Calu3 (cell line): ENCODE results near the gene RPS3A. TPM values are rescaled to one million over a fixed set of nuclear protein-coding genes. Genes with fewer than 3 reads are reported as not detected.

Experiments used
- BruUV-seq: library from RNA; stranded (reverse); fragments of 400-500 nt; replicated peaks from 2 replicates; lab custom pipeline; 2021; lab: Mats Ljungman, UMichigan
- CTCF ChIA-PET: fragments of 300-600 bp; sonication (Branson Sonifier 250); formaldehyde crosslinking; loops from one replicate; lab custom pipeline; 2022; ENCODE audit warnings: antibody characterized with exemption; lab: Charles Lee
- DNase-seq: peaks from one replicate; pipeline ENCODE4 v3.0.0; 2022
- H3K27ac Mint-ChIP-seq: one replicate; pipeline ENCODE4 v1.8.0; 2022; ENCODE audit warnings: mixed read lengths; ENCODE audit not compliant: unreplicated experiment
- H3K27me3 Mint-ChIP-seq: one replicate; pipeline ENCODE4 v1.8.0; 2022; ENCODE audit warnings: mixed read lengths; ENCODE audit not compliant: unreplicated experiment
- H3K36me3 Mint-ChIP-seq: one replicate; pipeline ENCODE4 v1.8.0; 2022; ENCODE audit warnings: mild to moderate bottlenecking, moderate library complexity, mixed read lengths; ENCODE audit not compliant: insufficient read depth, unreplicated experiment
- H3K4me1 Mint-ChIP-seq: one replicate; pipeline ENCODE4 v1.8.0; 2022; ENCODE audit warnings: mild to moderate bottlenecking, low read depth, mixed read lengths; ENCODE audit not compliant: unreplicated experiment
- H3K4me3 Mint-ChIP-seq: one replicate; pipeline ENCODE4 v1.8.0; 2022; ENCODE audit warnings: mild to moderate bottlenecking, low read depth, moderate library complexity, mixed read lengths; ENCODE audit not compliant: unreplicated experiment
- H3K9me3 Mint-ChIP-seq: one replicate; pipeline ENCODE4 v1.8.0; 2022; ENCODE audit warnings: low read depth, mixed read lengths; ENCODE audit not compliant: unreplicated experiment
- CTCF ChIP-seq: fragments of 200-600 bp; IDR thresholded peaks from one replicate; pipeline ENCODE4 v1.8.0; 2022; ENCODE audit warnings: antibody characterized with exemption; ENCODE audit not compliant: unreplicated experiment
- intact Hi-C: fragments of 100-400 bp; cut with micrococcal nuclease; formaldehyde crosslinking; loops from one replicate; pipeline ENCODE4 v1.10.0; 2022; ENCODE audit not compliant: unreplicated experiment
- total RNA-seq: library from RNA; stranded (reverse); gene quantifications from 2 replicates; pipeline ENCODE4 v1.2.3, GENCODE V29; 2022

The RPS3A gene
- total RNA-seq, 1 experiment from 2014 or later = 862 TPM

- CTCF ChIA-PET = no interaction called here
- BruUV-seq = no TSS peak
- Mint-ChIP-seq H3K27me3 (no peaks in the 10 kb centered on the region), H3K4me1 (no peaks in the 10 kb centered on the region), H3K9me3 (no peaks in the 10 kb centered on the region), H3K4me3 (no peak overlapping the region), H3K36me3 (peaks cover 25% of the 10 kb centered on the region), H3K27ac (no peak overlapping the region)
- TF ChIP-seq CTCF = no peak
- no peak for DNase-seq
- intact Hi-C loops = no loop called here
Measured at GRCh38 chr4:151110236-151110635, 10.8 kb downstream of the RPS3A start.

GRCh38 chr4:151114338-151114737 is 14.9 kb downstream of the RPS3A start:
- H3K4me3 Mint-ChIP-seq = no peak overlapping the region
- intact Hi-C loops = no loop called here
- H3K9me3 Mint-ChIP-seq = no peaks in the 10 kb centered on the region
- CTCF ChIA-PET = no interaction called here
- H3K4me1 Mint-ChIP-seq = no peaks in the 10 kb centered on the region
- BruUV-seq = no TSS peak
- DNase-seq = no peak
- no peaks in the 10 kb centered on the region for H3K27me3 Mint-ChIP-seq
- peaks cover 7% of the 10 kb centered on the region for H3K36me3 Mint-ChIP-seq
- TF ChIP-seq CTCF = no peak
- no peak overlapping the region for H3K27ac Mint-ChIP-seq

- BruUV-seq = no TSS peak
- Mint-ChIP-seq H3K27me3 (no peaks in the 10 kb centered on the region), H3K9me3 (no peaks in the 10 kb centered on the region), H3K4me1 (no peaks in the 10 kb centered on the region), H3K36me3 (peaks cover 7% of the 10 kb centered on the region), H3K27ac (no peak overlapping the region), H3K4me3 (no peak overlapping the region)
- intact Hi-C loops = no loop called here
- CTCF ChIA-PET = interaction anchor here (0.7 kb wide), 1 partner anchor 24 kb away, joined by 3 read pairs; no protein-coding TSS in a partner anchor
- no peak for DNase-seq
- TF ChIP-seq CTCF = no peak
Measured at GRCh38 chr4:151114986-151115385, 15.6 kb downstream of the RPS3A start.

- Mint-ChIP-seq H3K4me3 (no peak overlapping the region), H3K9me3 (no peaks in the 10 kb centered on the region), H3K27ac (no peak overlapping the region), H3K27me3 (no peaks in the 10 kb centered on the region), H3K36me3 (peaks cover 7% of the 10 kb centered on the region), H3K4me1 (no peaks in the 10 kb centered on the region)
- TF ChIP-seq CTCF = peak; percentile 46
- BruUV-seq = no TSS peak
- peak; percentile 58 for DNase-seq
- CTCF ChIA-PET = interaction anchor here (0.7 to 1.0 kb wide), 4 partner anchors 186 to 527 kb away, joined by 3 to 4 read pairs (median 4); no protein-coding TSS in a partner anchor
- intact Hi-C loops = loop anchor here (1.0 kb wide), 2 partner anchors 245 to 495 kb away; no protein-coding TSS in a partner anchor
Measured at GRCh38 chr4:151117371-151117962, 18.0 kb downstream of the RPS3A start.
